Left ventricle myocardium inferior (tissue), 1 donor: ENCODE measurements around the gene MTMR3. TPM values are rescaled to one million over a fixed set of nuclear protein-coding genes. Genes with fewer than 3 reads are reported as not detected.

Experiments
- DNase-seq: peaks from one replicate; pipeline ENCODE4 v3.0.0-alpha.2; 2020
- H3K27ac ChIP-seq: fragments of 200-600 bp; replicated peaks from 2 replicates; pipeline ENCODE4 v1.8.0; 2021
- H3K27me3 ChIP-seq: fragments of 200-600 bp; 2 replicates; pipeline ENCODE4 v1.8.0; 2021; ENCODE audit warnings: low read depth
- H3K36me3 ChIP-seq: fragments of 200-600 bp; 2 replicates; pipeline ENCODE4 v1.8.0; 2021
- H3K4me1 ChIP-seq: fragments of 200-600 bp; 2 replicates; pipeline ENCODE4 v1.8.0; 2021
- H3K4me3 ChIP-seq: fragments of 200-600 bp; 2 replicates; pipeline ENCODE4 v1.8.0; 2021; ENCODE audit warnings: mild to moderate bottlenecking, moderate library complexity
- H3K9me3 ChIP-seq: fragments of 200-600 bp; replicated peaks from 2 replicates; pipeline ENCODE4 v1.8.0; 2021
- CTCF ChIP-seq: fragments of 200-600 bp; IDR thresholded peaks from 2 replicates; pipeline ENCODE4 v1.8.0; 2021; ENCODE audit warnings: antibody characterized with exemption, mild to moderate bottlenecking, borderline replicate concordance
- intact Hi-C: fragments of 100-400 bp; cut with micrococcal nuclease; formaldehyde crosslinking; loops from one replicate; pipeline ENCODE4 v1.11.0; 2022
- total RNA-seq: library from RNA; stranded (reverse); fragmentation: NEBNext Ultra II Directional; extraction: Animal tissue kit (Norgen Biotek cat#: 25700); gene quantifications from one replicate; pipeline ENCODE4 v1.2.1, GENCODE V29; 2021
- donor health status: DM: no; HTN: yes; CAD: no; lungs with severe emphysema.

MTMR3 gene
- total RNA-seq, 1 donor from 2014 or later, result 31.3 TPM

GRCh38 chr22:29872144-29872893, 10.7 kb upstream of the MTMR3 start:
- TF ChIP-seq CTCF, result no peak
- peaks cover 24% of the 10 kb centered on the region for H3K4me1 ChIP-seq
- no peaks in the 10 kb centered on the region for H3K27me3 ChIP-seq
- DNase-seq, result no peak
- no peaks in the 10 kb centered on the region for H3K36me3 ChIP-seq
- H3K9me3 ChIP-seq, result no peaks in the 10 kb centered on the region
- no peak overlapping the region for H3K4me3 ChIP-seq
- intact Hi-C loops, result no loop called here
- H3K27ac ChIP-seq, result peak overlapping the region; percentile 67

- Histone ChIP-seq H3K4me3 (no peak overlapping the region), H3K4me1 (peaks cover 21% of the 10 kb centered on the region), H3K9me3 (no peaks in the 10 kb centered on the region), H3K27me3 (no peaks in the 10 kb centered on the region), H3K27ac (peak overlapping the region; percentile 67), H3K36me3 (no peaks in the 10 kb centered on the region)
- TF ChIP-seq CTCF, result no peak
- no peak for DNase-seq
- intact Hi-C loops, result no loop called here
Measured at GRCh38 chr22:29872989-29873388, 10.0 kb upstream of the MTMR3 start.

GRCh38 chr22:29873943-29874342, 9.0 kb upstream of the MTMR3 start:
- TF ChIP-seq CTCF, result no peak
- Histone ChIP-seq H3K4me3 (no peak overlapping the region), H3K36me3 (no peaks in the 10 kb centered on the region), H3K27ac (no peak overlapping the region), H3K9me3 (no peaks in the 10 kb centered on the region), H3K4me1 (peaks cover 17% of the 10 kb centered on the region), H3K27me3 (no peaks in the 10 kb centered on the region)
- DNase-seq, result no peak
- intact Hi-C loops, result no loop called here

- TF ChIP-seq CTCF, result no peak
- peaks cover 6% of the 10 kb centered on the region for H3K4me1 ChIP-seq
- no peaks in the 10 kb centered on the region for H3K9me3 ChIP-seq
- intact Hi-C loops, result no loop called here
- H3K36me3 ChIP-seq, result no peaks in the 10 kb centered on the region
- H3K27ac ChIP-seq, result no peak overlapping the region
- no peak for DNase-seq
- no peaks in the 10 kb centered on the region for H3K27me3 ChIP-seq
- H3K4me3 ChIP-seq, result no peak overlapping the region
Measured at GRCh38 chr22:29877620-29878019, 5.4 kb upstream of the MTMR3 start.

- no peak for TF ChIP-seq CTCF
- H3K27ac ChIP-seq, result no peak overlapping the region
- peaks cover 17% of the 10 kb centered on the region for H3K4me1 ChIP-seq
- H3K4me3 ChIP-seq, result no peak overlapping the region
- no peaks in the 10 kb centered on the region for H3K9me3 ChIP-seq
- no peaks in the 10 kb centered on the region for H3K36me3 ChIP-seq
- DNase-seq, result no peak
- no peaks in the 10 kb centered on the region for H3K27me3 ChIP-seq
- intact Hi-C loops, result no loop called here
Measured at GRCh38 chr22:29879753-29880152, 3.2 kb upstream of the MTMR3 start.
